ENCODE data around the gene GCHFR. TPM values are rescaled to one million over a fixed set of nuclear protein-coding genes. Genes with fewer than 3 reads are reported as not detected.

The GCHFR gene
- total RNA-seq = 12.6 to 15.8 TPM (median 14.4 TPM) in 3 replicates

DNA sequence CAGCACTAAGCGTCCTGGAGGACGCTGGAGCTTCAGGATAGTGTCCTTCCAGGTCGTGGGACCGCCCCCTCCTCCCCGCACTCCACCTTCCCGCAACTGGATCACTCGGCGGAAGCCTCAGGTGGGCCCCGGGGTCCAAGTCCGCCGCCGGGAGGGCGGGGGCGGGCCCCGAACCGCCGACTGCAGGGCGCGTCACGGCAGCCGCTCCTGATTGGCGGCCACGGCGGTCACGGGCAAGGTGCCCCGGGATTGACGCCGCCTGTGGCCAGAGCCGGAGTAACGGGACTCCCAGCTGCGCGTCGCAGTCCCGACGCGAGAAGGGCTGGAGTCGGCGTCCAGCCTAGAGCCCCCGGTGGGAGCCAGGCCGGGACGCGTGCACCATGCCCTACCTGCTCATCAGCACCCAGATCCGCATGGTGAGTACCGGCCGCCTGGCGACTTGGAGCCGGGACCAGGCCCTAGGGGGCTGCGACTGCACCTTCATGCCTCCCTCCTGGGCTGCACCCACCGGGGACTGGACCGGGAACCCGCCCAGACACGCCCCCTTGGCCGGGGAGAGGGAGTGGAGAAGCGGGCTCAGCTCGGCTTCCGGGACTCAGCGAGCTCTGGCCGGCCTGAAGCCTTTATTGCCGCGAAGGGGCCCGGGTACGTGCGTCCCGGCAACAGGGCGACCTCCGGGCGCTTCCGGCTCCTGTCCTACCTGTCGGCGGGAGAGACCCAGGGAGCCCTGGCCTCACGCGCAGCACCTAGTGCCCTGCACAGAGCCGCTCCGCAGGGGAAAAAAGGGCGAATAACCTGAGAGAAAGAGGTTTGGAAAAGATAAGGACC is at the start of gene GCHFR:
Gene GCHFR (plus strand): TSS at position 268 of the 828 bp plus-strand sequence. CDS start 113 bp downstream, at position 381.
- Mint-ChIP-seq H3K27ac (peak within 1 kb of the TSS; percentile 93), H3K27me3 (ENCODE audit: low read depth) (no peaks in the 10 kb centered on the region), H3K4me3 (peak within 1 kb of the TSS; percentile 75), H3K9me3 (no peaks in the 10 kb centered on the region), H3K36me3 (no peaks in the 10 kb centered on the region), H3K4me1 (peaks cover 34% of the 10 kb centered on the region)
- TF ChIP-seq, protein P1, sequence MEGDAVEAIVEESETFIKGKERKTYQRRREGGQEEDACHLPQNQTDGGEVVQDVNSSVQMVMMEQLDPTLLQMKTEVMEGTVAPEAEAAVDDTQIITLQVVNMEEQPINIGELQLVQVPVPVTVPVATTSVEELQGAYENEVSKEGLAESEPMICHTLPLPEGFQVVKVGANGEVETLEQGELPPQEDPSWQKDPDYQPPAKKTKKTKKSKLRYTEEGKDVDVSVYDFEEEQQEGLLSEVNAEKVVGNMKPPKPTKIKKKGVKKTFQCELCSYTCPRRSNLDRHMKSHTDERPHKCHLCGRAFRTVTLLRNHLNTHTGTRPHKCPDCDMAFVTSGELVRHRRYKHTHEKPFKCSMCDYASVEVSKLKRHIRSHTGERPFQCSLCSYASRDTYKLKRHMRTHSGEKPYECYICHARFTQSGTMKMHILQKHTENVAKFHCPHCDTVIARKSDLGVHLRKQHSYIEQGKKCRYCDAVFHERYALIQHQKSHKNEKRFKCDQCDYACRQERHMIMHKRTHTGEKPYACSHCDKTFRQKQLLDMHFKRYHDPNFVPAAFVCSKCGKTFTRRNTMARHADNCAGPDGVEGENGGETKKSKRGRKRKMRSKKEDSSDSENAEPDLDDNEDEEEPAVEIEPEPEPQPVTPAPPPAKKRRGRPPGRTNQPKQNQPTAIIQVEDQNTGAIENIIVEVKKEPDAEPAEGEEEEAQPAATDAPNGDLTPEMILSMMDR (IDR thresholded peaks at IDR 0.05; ENCODE audit: unreplicated experiment) = peak; percentile 30
- DNase-seq (ENCODE audit: low spot score in 2 of 2, unreplicated experiment in 2 of 2) = peak; percentile 62 to 77

DNA sequence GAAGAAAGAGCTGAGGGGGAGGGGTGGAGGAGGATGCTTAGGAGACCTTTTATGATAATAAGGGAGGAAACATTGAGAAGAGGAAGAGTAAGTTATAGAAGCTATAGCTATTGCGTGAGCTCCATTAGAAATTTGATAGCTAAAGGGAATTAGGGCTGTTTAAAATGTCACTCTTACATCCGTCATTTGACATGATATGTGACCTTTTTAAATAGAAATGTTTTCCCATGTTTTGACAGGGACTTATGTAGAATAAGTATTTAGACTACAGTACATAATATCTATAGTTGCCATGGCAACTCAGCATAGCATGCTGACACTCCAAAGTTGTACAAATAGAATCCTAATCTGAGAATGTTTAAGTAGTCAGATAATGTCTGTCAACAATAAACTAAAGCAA is 49.7 kb upstream of the GCHFR start:
- no peaks in the 10 kb centered on the region for H3K27me3 Mint-ChIP-seq (ENCODE audit: low read depth)
- H3K36me3 Mint-ChIP-seq = peaks cover 15% of the 10 kb centered on the region
- no peaks in the 10 kb centered on the region for H3K4me1 Mint-ChIP-seq
- no peaks in the 10 kb centered on the region for H3K9me3 Mint-ChIP-seq
- TF ChIP-seq, protein P1 (IDR thresholded peaks at IDR 0.05; ENCODE audit: unreplicated experiment) = no peak
- no peak for DNase-seq (ENCODE audit: low spot score in 2 of 2, unreplicated experiment in 2 of 2)
- no peak overlapping the region for H3K4me3 Mint-ChIP-seq
- no peak overlapping the region for H3K27ac Mint-ChIP-seq

DNA sequence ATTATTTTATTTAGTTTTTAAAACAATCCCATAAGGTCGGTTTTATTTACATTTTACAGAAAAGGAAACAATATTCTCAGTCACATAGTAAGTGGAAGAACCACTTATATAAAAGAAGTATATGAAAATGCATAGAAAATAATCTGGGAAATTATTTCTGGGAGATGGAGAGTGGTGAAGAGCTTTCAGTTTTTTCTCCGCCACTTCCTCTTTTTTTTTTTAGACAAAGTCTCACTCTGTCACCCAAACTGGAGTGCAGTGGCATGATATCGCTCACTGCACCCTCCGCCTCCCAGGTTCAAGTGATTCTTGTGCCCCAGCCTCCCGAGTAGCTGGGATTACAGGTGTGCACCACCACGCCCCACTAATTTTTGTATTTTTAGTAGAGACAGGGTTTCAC is 47.7 kb upstream of the GCHFR start:
- Mint-ChIP-seq H3K9me3 (no peaks in the 10 kb centered on the region), H3K4me3 (no peak overlapping the region), H3K4me1 (no peaks in the 10 kb centered on the region), H3K36me3 (peaks cover 8% of the 10 kb centered on the region), H3K27me3 (ENCODE audit: low read depth) (no peaks in the 10 kb centered on the region), H3K27ac (no peak overlapping the region)
- TF ChIP-seq, protein P1 (IDR thresholded peaks at IDR 0.05; ENCODE audit: unreplicated experiment) = no peak
- no peak for DNase-seq (ENCODE audit: low spot score in 2 of 2, unreplicated experiment in 2 of 2)

DNA sequence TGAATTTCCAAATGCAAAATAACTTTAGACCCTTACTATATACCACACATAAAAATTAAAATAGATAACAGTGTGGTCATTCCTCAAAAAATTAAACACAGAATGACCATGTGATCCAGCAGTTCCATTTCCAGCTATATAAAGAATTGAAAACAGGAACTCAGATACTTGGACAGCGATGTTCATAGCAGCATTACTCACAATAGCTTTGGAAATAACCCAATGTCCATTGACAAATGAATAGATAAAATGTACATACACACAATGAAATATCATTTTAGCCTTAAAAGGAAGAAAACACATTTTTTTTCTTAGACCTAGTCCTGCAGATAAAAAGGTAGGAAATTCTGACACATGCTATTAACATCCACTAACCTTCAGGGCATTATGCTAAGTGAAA is 42.2 kb upstream of the GCHFR start:
- Mint-ChIP-seq H3K27me3 (ENCODE audit: low read depth) (no peaks in the 10 kb centered on the region), H3K9me3 (no peaks in the 10 kb centered on the region), H3K36me3 (no peaks in the 10 kb centered on the region), H3K4me3 (no peak overlapping the region), H3K27ac (no peak overlapping the region), H3K4me1 (no peaks in the 10 kb centered on the region)
- TF ChIP-seq, protein P1 (IDR thresholded peaks at IDR 0.05; ENCODE audit: unreplicated experiment) = no peak
- DNase-seq (ENCODE audit: low spot score in 2 of 2, unreplicated experiment in 2 of 2) = no peak

DNA sequence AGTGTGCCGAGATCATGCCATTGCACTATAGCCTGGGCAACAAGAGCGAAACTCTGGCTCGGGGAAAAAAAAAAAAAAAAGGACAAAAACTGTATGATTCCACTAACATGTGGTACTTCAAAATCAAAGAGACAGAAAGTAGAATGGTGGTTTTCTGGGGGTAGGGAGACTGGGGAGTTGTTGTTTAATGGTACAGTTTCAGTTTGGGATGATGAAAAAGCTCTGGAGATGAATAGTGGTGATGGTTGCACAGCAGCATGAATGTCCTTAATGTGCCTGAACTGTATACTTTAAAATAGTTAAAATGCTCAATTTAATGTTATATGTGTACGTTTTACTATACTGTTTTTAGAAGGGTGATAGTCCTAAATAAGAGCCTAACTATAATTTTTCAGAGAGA is 41.5 kb upstream of the GCHFR start:
- Mint-ChIP-seq H3K27ac (no peak overlapping the region), H3K36me3 (no peaks in the 10 kb centered on the region), H3K4me1 (no peaks in the 10 kb centered on the region), H3K9me3 (no peaks in the 10 kb centered on the region), H3K27me3 (ENCODE audit: low read depth) (no peaks in the 10 kb centered on the region), H3K4me3 (no peak overlapping the region)
- TF ChIP-seq, protein P1 (IDR thresholded peaks at IDR 0.05; ENCODE audit: unreplicated experiment) = no peak
- DNase-seq (ENCODE audit: low spot score in 2 of 2, unreplicated experiment in 2 of 2) = no peak
